H1 (cell line): ENCODE results near the gene ABTB1.

ENCODE experiments used
- ASH2L ChIP-seq: fragments of 200-600, 300-600 bp; sonication (generic); IDR thresholded peaks from one replicate; pipeline ENCODE4 v1.7.1; 2017; ENCODE audit warnings: low read length
- CBX8 ChIP-seq: fragments of 300-800, 300-1000 bp; sonication (generic); IDR thresholded peaks from 2 replicates; pipeline ENCODE4 v1.7.1; 2016; ENCODE audit warnings: low read depth, low read length, borderline replicate concordance
- CEBPB ChIP-seq: IDR thresholded peaks from 2 replicates; pipeline ENCODE4 v1.6.1; 2012; ENCODE audit warnings: low read depth, low read length
- CREB1 ChIP-seq: IDR thresholded peaks from 2 replicates; pipeline ENCODE4 v1.6.1; 2012; ENCODE audit warnings: inconsistent platforms
- EP300 ChIP-seq, 2 experiments: IDR thresholded peaks; 1 replicate in 1 of 2; 2 replicates in 1 of 2; pipeline ENCODE4 v1.6.1; 2011 to 2012; ENCODE audit warnings: low read depth in 2 of 2, low read length in 2 of 2, mild to moderate bottlenecking in 2 of 2, borderline replicate concordance in 1 of 2, inconsistent platforms in 1 of 2, moderate library complexity in 1 of 2
- FOSL1 ChIP-seq: IDR thresholded peaks from 2 replicates; pipeline ENCODE4 v1.6.1; 2011; ENCODE audit warnings: mild to moderate bottlenecking, low read depth, low read length, moderate library complexity; ENCODE audit not compliant: insufficient read depth
- PHF8 ChIP-seq: fragments of 200-600 bp; sonication (generic); conservative IDR thresholded peaks from 2 replicates; pipeline ENCODE4 v1.7.1; 2012; ENCODE audit warnings: low read depth, mild to moderate bottlenecking, inconsistent platforms, low read length, moderate library complexity
- POLR2A ChIP-seq, 2 experiments: IDR thresholded peaks; 1 replicate in 1 of 2; 2 replicates in 1 of 2; pipeline ENCODE4 v1.6.1; 2011; ENCODE audit warnings: low read depth in 2 of 2, low read length in 2 of 2, mild to moderate bottlenecking in 2 of 2; ENCODE audit errors: control extremely low read depth in 1 of 2
- POLR2AphosphoS5 ChIP-seq: IDR thresholded peaks from 2 replicates; pipeline ENCODE4 v1.6.1; 2011; ENCODE audit warnings: low read depth, low read length
- SIN3A ChIP-seq, 2 experiments: IDR thresholded peaks in 1 of 2; conservative IDR thresholded peaks in 1 of 2; 2 replicates each; pipeline ENCODE4 v1.6.1; 2011 to 2012; ENCODE audit warnings: low read length in 2 of 2, improper control_type of control experiment in 1 of 2, low read depth in 1 of 2, mild to moderate bottlenecking in 1 of 2
- YY1 ChIP-seq: IDR thresholded peaks from 2 replicates; pipeline ENCODE4 v1.6.1; 2011; ENCODE audit warnings: low read depth, mild to moderate bottlenecking, low read length
- ZNF274 ChIP-seq: IDR thresholded peaks from 2 replicates; pipeline ENCODE4 v1.7.0; 2012; ENCODE audit warnings: low read length, borderline replicate concordance; ENCODE audit errors: extremely low read depth
- TF ChIP-seq, protein P1 (sequence below), 3 experiments: IDR thresholded peaks; 1 replicate in 2 of 3; 2 replicates in 1 of 3; pipeline versions ENCODE4 v1.5.1 to v1.6.1; 2011; ENCODE audit warnings: low read length in 3 of 3, mild to moderate bottlenecking in 3 of 3, inconsistent platforms in 2 of 3, low read depth in 1 of 3, moderate library complexity in 1 of 3; ENCODE audit not compliant: insufficient read depth in 1 of 3; ENCODE audit errors: control extremely low read depth in 1 of 3

DNA sequence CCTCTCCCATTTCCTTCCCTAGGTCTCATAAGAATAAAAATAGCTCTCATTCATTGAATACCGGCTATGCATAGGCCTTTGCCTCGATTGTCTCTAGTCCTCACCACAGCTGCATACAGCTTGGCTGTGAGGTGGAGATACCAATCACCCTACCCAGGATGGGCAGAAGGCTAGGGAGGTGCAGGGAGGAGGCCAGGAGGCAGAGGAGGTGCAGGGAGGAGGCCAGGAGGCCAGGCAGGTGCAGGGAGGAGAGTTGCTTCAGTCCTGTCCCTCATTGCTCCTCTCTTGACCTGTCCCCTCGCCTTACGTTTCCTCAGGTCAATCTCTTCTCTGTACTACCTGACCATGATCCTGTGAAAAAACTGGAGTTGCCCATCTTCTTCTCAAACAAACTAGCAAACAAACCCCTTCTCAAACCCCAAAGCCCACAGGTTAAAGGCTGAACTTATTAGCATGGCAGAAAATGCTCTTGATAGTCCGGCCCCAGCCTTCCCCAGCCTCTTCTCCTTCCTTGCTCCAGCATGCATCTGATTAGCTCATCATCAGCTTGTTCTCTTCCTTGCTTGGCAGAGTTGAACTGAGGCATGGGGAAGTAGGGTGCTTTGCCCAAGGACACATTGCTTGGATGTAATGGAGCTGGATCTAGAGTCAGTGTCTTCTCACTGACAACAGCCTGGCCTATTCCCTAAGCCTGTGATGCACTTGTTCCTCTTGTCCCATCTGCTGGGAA lies 27.9 kb upstream of the ABTB1 start:
- no peak for TF ChIP-seq FOSL1
- no peak for TF ChIP-seq ZNF274
- TF ChIP-seq PHF8, result no peak
- no peak for TF ChIP-seq CEBPB
- no peak for TF ChIP-seq SIN3A (conservative IDR thresholded peaks at IDR 0.05 in 1 of 2, IDR thresholded peaks at IDR 0.05 in 1 of 2; ENCODE audit: low read depth in 1 of 2, low read length in 2 of 2)
- TF ChIP-seq CREB1, result no peak
- no peak for TF ChIP-seq ASH2L
- no peak for TF ChIP-seq POLR2A (IDR thresholded peaks at IDR 0.05; ENCODE audit: control extremely low read depth in 1 of 2, low read depth in 2 of 2, low read length in 2 of 2)
- no peak for TF ChIP-seq CBX8
- TF ChIP-seq POLR2AphosphoS5, result no peak
- TF ChIP-seq, protein P1, sequence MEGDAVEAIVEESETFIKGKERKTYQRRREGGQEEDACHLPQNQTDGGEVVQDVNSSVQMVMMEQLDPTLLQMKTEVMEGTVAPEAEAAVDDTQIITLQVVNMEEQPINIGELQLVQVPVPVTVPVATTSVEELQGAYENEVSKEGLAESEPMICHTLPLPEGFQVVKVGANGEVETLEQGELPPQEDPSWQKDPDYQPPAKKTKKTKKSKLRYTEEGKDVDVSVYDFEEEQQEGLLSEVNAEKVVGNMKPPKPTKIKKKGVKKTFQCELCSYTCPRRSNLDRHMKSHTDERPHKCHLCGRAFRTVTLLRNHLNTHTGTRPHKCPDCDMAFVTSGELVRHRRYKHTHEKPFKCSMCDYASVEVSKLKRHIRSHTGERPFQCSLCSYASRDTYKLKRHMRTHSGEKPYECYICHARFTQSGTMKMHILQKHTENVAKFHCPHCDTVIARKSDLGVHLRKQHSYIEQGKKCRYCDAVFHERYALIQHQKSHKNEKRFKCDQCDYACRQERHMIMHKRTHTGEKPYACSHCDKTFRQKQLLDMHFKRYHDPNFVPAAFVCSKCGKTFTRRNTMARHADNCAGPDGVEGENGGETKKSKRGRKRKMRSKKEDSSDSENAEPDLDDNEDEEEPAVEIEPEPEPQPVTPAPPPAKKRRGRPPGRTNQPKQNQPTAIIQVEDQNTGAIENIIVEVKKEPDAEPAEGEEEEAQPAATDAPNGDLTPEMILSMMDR (IDR thresholded peaks at IDR 0.05; ENCODE audit: control extremely low read depth in 1 of 3, insufficient read depth in 1 of 3, low read depth in 1 of 3, low read length in 3 of 3), result no peak
- no peak for TF ChIP-seq EP300 (IDR thresholded peaks at IDR 0.05; ENCODE audit: borderline replicate concordance in 1 of 2, low read depth in 2 of 2, low read length in 2 of 2)
- TF ChIP-seq YY1, result no peak
